ENCODE data around the gene CPNE5. TPM values are rescaled to one million over a fixed set of nuclear protein-coding genes. Genes with fewer than 3 reads are reported as not detected.

Gene CPNE5
- polyA plus RNA-seq, 1 donor (not counting 4 experiments of a cell fraction or from before 2014, with no cell fraction given) = 0.05 TPM

GRCh38 chr6:36776167-36776566, 63.1 kb downstream of the CPNE5 start:
- H3K9me3 ChIP-seq (ENCODE audit: control insufficient read depth, low read depth, low read length) = no peaks in the 10 kb centered on the region
- no peak for FAIRE-seq
- dilution Hi-C loops (cut with MboI; ENCODE audit: extremely low pct_ligation_motif_present, low sequenced_read_pairs) = no loop called here
- H3K4me3 ChIP-seq (ENCODE audit: control insufficient read depth in 2 of 3, extremely low read depth in 1 of 3, insufficient read depth in 2 of 3, low read depth in 1 of 3, low read length in 3 of 3) = no peak overlapping the region
- H3K79me2 ChIP-seq (ENCODE audit: control insufficient read depth, insufficient read depth, low read length) = no peaks in the 10 kb centered on the region
- H3K27me3 ChIP-seq (ENCODE audit: control insufficient read depth, extremely low read depth, insufficient read depth, low read length) = peaks cover 13% of the 10 kb centered on the region
- no peak overlapping the region for H3K4me2 ChIP-seq (ENCODE audit: control insufficient read depth, extremely low read depth, insufficient read depth, low read depth, low read length)
- H2AFZ ChIP-seq (ENCODE audit: control insufficient read depth, low read length) = no peak overlapping the region
- H3K4me1 ChIP-seq (ENCODE audit: control insufficient read depth, extremely low read depth, insufficient read depth, low read length) = peaks cover 8% of the 10 kb centered on the region
- no peaks in the 10 kb centered on the region for H4K20me1 ChIP-seq (ENCODE audit: control insufficient read depth, extremely low read depth, insufficient read depth, low read length)
- no peak for TF ChIP-seq EZH2 (IDR thresholded peaks at IDR 0.05; ENCODE audit: low read length)
- TF ChIP-seq CTCF (optimal IDR thresholded peaks at IDR 0.05 in 1 of 3, IDR thresholded peaks at IDR 0.05 in 1 of 3, conservative IDR thresholded peaks at IDR 0.05 in 1 of 3; ENCODE audit: extremely low read depth in 1 of 3, insufficient read depth in 2 of 3, low read length in 3 of 3) = no peak
- no peaks in the 10 kb centered on the region for H3K9me1 ChIP-seq (ENCODE audit: control insufficient read depth, extremely low read depth, insufficient read depth, low read length)
- H3K9ac ChIP-seq (ENCODE audit: control insufficient read depth, extremely low read depth, insufficient read depth, low read length) = no peak overlapping the region
- DNase-seq (ENCODE audit: low read depth, low spot score) = no peak
- H3K27ac ChIP-seq (ENCODE audit: control insufficient read depth, insufficient read depth, low read length) = no peak overlapping the region
- no peaks in the 10 kb centered on the region for H3K36me3 ChIP-seq (ENCODE audit: control insufficient read depth in 2 of 2, extremely low read depth in 1 of 2, insufficient read depth in 2 of 2, low read length in 2 of 2)

- no peak overlapping the region for H3K27ac ChIP-seq (ENCODE audit: control insufficient read depth, insufficient read depth, low read length)
- H3K9me3 ChIP-seq (ENCODE audit: control insufficient read depth, low read depth, low read length) = no peaks in the 10 kb centered on the region
- H2AFZ ChIP-seq (ENCODE audit: control insufficient read depth, low read length) = no peak overlapping the region
- peaks cover 11% of the 10 kb centered on the region for H3K4me1 ChIP-seq (ENCODE audit: control insufficient read depth, extremely low read depth, insufficient read depth, low read length)
- no peak overlapping the region for H3K4me2 ChIP-seq (ENCODE audit: control insufficient read depth, extremely low read depth, insufficient read depth, low read depth, low read length)
- peaks cover 13% of the 10 kb centered on the region for H3K27me3 ChIP-seq (ENCODE audit: control insufficient read depth, extremely low read depth, insufficient read depth, low read length)
- no peaks in the 10 kb centered on the region for H3K36me3 ChIP-seq (ENCODE audit: control insufficient read depth in 2 of 2, extremely low read depth in 1 of 2, insufficient read depth in 2 of 2, low read length in 2 of 2)
- TF ChIP-seq CTCF (optimal IDR thresholded peaks at IDR 0.05 in 1 of 3, IDR thresholded peaks at IDR 0.05 in 1 of 3, conservative IDR thresholded peaks at IDR 0.05 in 1 of 3; ENCODE audit: extremely low read depth in 1 of 3, insufficient read depth in 2 of 3, low read length in 3 of 3) = no peak
- TF ChIP-seq EZH2 (IDR thresholded peaks at IDR 0.05; ENCODE audit: low read length) = no peak
- FAIRE-seq (no peak), DNase-seq (ENCODE audit: low read depth, low spot score) (no peak)
- dilution Hi-C loops (cut with MboI; ENCODE audit: extremely low pct_ligation_motif_present, low sequenced_read_pairs) = no loop called here
- H3K9ac ChIP-seq (ENCODE audit: control insufficient read depth, extremely low read depth, insufficient read depth, low read length) = no peak overlapping the region
- H3K9me1 ChIP-seq (ENCODE audit: control insufficient read depth, extremely low read depth, insufficient read depth, low read length) = no peaks in the 10 kb centered on the region
- no peaks in the 10 kb centered on the region for H3K79me2 ChIP-seq (ENCODE audit: control insufficient read depth, insufficient read depth, low read length)
- H3K4me3 ChIP-seq (ENCODE audit: control insufficient read depth in 2 of 3, extremely low read depth in 1 of 3, insufficient read depth in 2 of 3, low read depth in 1 of 3, low read length in 3 of 3) = no peak overlapping the region
- no peaks in the 10 kb centered on the region for H4K20me1 ChIP-seq (ENCODE audit: control insufficient read depth, extremely low read depth, insufficient read depth, low read length)
Measured at GRCh38 chr6:36774331-36774730, 64.9 kb downstream of the CPNE5 start.

Measured in keratinocyte (primary cell).